Right lobe of liver (tissue), 4 donors: ENCODE measurements around the gene IAH1.

Experiments used
- CTCF ChIP-seq, 4 donors: fragments of 200-600 bp in 3 of 4; fragments of 450-650 bp in 1 of 4; IDR thresholded peaks; one replicate each; pipeline versions ENCODE4 v1.5.1 to v1.8.0; 2016 to 2022; ENCODE audit warnings: antibody characterized with exemption in 4 of 4, mild to moderate bottlenecking in 2 of 4
- POLR2A ChIP-seq: fragments of 450-650 bp; IDR thresholded peaks from one replicate; pipeline ENCODE4 v1.6.1; 2017; ENCODE audit warnings: antibody characterized with exemption, mild to moderate bottlenecking
- donor health status: DM: no; HTN: no; CAD: no.
- donor health status: DM: no; HTN: no; CAD: no.
- donor health status: DM: no; HTN: yes; CAD: no.

DNA sequence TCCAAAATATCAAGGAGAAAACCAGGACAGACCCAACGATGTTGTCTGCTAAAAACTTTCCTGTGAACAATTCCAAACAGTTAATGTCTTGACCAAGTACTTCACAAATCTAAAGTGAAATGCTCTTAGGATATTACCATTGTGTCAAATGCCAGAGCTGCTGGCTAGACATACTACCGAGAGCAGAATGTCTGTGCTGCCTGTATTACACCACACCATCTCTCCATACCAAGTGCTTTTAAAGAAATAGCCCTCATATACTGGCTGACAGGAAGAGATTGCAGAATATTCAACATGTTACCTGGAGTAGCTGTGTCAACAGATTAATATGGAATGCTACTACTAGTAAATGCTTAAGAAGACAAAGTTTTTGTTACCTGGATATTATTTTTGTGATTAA, 18.6 kb downstream of the IAH1 start:
- TF ChIP-seq CTCF (IDR thresholded peaks at IDR 0.05): no peak
- TF ChIP-seq POLR2A: no peak
